ENCODE measurements around the gene PHIP. TPM values are rescaled to one million over a fixed set of nuclear protein-coding genes. Genes with fewer than 3 reads are reported as not detected.

Gene PHIP
- total RNA-seq, 1 experiment from 2014 or later, result 26.5 TPM

DNA sequence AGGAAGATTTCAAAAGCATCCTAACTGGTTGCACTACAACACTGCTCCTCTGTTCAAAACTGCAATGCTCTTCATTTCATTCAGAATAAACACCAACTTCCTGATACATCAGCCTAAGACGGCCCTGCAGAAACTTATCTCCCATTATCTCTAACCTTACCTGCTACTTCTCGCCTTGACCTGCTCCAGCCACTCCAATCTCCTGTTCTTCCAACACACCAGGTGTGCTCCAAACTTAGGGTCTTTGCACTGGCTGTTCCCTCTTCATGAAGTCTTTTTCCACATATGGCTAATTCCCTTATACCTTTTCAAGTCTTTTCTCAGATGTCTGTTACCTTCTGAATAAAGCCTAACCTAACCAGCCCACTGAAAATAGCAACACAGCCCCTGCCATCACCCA is 32.1 kb downstream of the PHIP start:
- no peak overlapping the region for H3K27ac Mint-ChIP-seq (ENCODE audit: low read depth, unreplicated experiment)

DNA sequence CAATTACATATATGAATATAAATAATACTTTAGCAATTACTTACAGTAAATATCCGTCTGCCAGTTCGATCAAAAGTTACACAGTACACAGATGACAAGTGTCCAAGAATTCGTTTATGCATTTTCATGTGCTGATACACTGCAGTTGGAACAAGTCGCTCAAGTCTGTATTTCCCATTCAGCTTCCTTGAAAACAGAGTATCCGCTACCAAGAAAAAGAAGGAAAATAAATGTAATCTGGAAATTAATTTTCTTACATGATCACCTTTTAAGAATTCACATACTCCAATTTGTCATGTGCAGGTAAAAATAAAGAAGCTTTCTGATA is 35.3 kb downstream of the PHIP start:
- Mint-ChIP-seq H3K4me3 (ENCODE audit: unreplicated experiment) (no peak overlapping the region), H3K36me3 (ENCODE audit: insufficient read depth, unreplicated experiment) (peaks cover 61% of the 10 kb centered on the region), H3K4me1 (ENCODE audit: insufficient read depth, unreplicated experiment) (peaks cover 21% of the 10 kb centered on the region), H3K27ac (ENCODE audit: low read depth, unreplicated experiment) (no peak overlapping the region), H3K9me3 (ENCODE audit: unreplicated experiment) (no peaks in the 10 kb centered on the region), H3K27me3 (ENCODE audit: insufficient read depth, unreplicated experiment) (no peaks in the 10 kb centered on the region)
- CTCF ChIA-PET, result no interaction called here
- no TSS peak for BruUV-seq (replicated peaks)
- POLR2A ChIA-PET, result interaction anchor here (0.9 to 1.7 kb wide), 3 partner anchors 18 to 36 kb away, joined by 3 read pairs; no protein-coding TSS in a partner anchor
- TF ChIP-seq, protein P1, sequence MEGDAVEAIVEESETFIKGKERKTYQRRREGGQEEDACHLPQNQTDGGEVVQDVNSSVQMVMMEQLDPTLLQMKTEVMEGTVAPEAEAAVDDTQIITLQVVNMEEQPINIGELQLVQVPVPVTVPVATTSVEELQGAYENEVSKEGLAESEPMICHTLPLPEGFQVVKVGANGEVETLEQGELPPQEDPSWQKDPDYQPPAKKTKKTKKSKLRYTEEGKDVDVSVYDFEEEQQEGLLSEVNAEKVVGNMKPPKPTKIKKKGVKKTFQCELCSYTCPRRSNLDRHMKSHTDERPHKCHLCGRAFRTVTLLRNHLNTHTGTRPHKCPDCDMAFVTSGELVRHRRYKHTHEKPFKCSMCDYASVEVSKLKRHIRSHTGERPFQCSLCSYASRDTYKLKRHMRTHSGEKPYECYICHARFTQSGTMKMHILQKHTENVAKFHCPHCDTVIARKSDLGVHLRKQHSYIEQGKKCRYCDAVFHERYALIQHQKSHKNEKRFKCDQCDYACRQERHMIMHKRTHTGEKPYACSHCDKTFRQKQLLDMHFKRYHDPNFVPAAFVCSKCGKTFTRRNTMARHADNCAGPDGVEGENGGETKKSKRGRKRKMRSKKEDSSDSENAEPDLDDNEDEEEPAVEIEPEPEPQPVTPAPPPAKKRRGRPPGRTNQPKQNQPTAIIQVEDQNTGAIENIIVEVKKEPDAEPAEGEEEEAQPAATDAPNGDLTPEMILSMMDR (IDR thresholded peaks at IDR 0.05; ENCODE audit: unreplicated experiment), result no peak
- no peak for DNase-seq (ENCODE audit: unreplicated experiment)
- intact Hi-C loops (cut with micrococcal nuclease), result no loop called here

More for the DNA sequence above, 32.1 kb downstream of the PHIP start:
- TF ChIP-seq, protein P1 (IDR thresholded peaks at IDR 0.05; ENCODE audit: unreplicated experiment), result no peak
- Mint-ChIP-seq H3K36me3 (ENCODE audit: insufficient read depth, unreplicated experiment) (peaks cover 48% of the 10 kb centered on the region), H3K4me3 (ENCODE audit: unreplicated experiment) (no peak overlapping the region), H3K4me1 (ENCODE audit: insufficient read depth, unreplicated experiment) (peaks cover 10% of the 10 kb centered on the region), H3K9me3 (ENCODE audit: unreplicated experiment) (no peaks in the 10 kb centered on the region), H3K27me3 (ENCODE audit: insufficient read depth, unreplicated experiment) (no peaks in the 10 kb centered on the region)
- no TSS peak for BruUV-seq (replicated peaks)
- intact Hi-C loops (cut with micrococcal nuclease), result no loop called here
- ChIA-PET POLR2A (interaction anchor here (0.9 to 2.3 kb wide), 3 partner anchors 20 to 625 kb away, joined by 3 to 5 read pairs (median 4); no protein-coding TSS in a partner anchor), CTCF (no interaction called here)
- DNase-seq (ENCODE audit: unreplicated experiment), result no peak

DNA sequence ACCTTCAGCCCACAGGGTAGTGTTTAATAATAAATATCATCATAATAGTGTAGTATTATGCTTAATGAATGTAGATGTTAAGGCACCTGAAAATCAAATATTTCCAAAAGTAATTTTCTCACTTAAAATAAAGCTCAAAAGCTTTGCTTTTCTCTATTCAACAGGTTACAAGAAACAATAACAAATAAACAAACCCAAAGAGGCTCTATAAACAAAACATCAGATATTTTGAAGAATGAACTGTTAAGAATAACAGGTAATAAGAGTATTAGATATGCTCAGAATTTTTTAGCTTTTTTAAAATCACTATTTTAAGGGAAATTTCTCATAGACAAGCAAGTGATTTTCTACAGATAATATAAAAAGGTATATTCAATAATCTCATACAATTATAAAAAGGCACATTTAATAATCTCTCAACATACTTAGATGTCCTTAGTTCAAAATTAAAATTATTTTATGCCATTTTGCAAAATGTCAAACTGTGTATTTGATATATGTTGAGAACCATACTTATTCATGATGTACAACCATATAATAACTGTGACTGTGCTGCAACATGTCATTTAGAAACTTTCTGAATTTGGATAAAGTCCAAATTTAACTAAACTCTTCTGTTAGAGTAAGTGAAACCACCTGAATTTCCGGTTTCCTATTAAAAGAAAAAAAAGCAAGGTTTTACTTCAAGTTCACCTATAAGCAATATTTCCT is 35.8 kb downstream of the PHIP start:
- intact Hi-C loops (cut with micrococcal nuclease), result no loop called here
- POLR2A ChIA-PET, result interaction anchor here (0.6 to 1.7 kb wide), 6 partner anchors 11 to 215 kb away, joined by 3 read pairs; no protein-coding TSS in a partner anchor
- H3K27ac Mint-ChIP-seq (ENCODE audit: low read depth, unreplicated experiment), result no peak overlapping the region
- peaks cover 21% of the 10 kb centered on the region for H3K4me1 Mint-ChIP-seq (ENCODE audit: insufficient read depth, unreplicated experiment)
- no peak for DNase-seq (ENCODE audit: unreplicated experiment)
- TF ChIP-seq, protein P1 (IDR thresholded peaks at IDR 0.05; ENCODE audit: unreplicated experiment), result no peak
- H3K9me3 Mint-ChIP-seq (ENCODE audit: unreplicated experiment), result no peaks in the 10 kb centered on the region
- no peak overlapping the region for H3K4me3 Mint-ChIP-seq (ENCODE audit: unreplicated experiment)
- H3K36me3 Mint-ChIP-seq (ENCODE audit: insufficient read depth, unreplicated experiment), result peaks cover 59% of the 10 kb centered on the region
- H3K27me3 Mint-ChIP-seq (ENCODE audit: insufficient read depth, unreplicated experiment), result no peaks in the 10 kb centered on the region
- CTCF ChIA-PET, result no interaction called here
- BruUV-seq (replicated peaks), result no TSS peak

DNA sequence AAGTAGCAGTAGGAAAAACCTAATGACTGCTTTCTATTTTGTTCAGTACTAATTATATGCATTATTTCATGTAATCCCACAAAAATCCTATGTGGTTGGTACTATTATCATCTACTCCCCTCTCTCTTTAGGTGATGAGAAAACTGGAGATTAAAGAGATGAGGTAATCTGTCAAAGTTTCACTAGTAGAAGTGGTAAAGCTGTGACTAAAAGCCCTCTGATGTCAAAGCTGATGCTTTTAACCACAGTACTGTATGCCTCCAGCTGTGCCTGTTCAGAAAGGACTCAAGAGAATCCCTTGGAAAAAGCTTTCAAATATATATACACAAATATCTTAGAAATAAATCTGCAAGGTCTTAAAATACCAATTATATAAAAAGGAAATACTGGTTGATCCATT is 38.0 kb downstream of the PHIP start:
- H3K36me3 Mint-ChIP-seq (ENCODE audit: insufficient read depth, unreplicated experiment), result peaks cover 69% of the 10 kb centered on the region
- H3K4me3 Mint-ChIP-seq (ENCODE audit: unreplicated experiment), result no peak overlapping the region
- no peak overlapping the region for H3K27ac Mint-ChIP-seq (ENCODE audit: low read depth, unreplicated experiment)
- no peaks in the 10 kb centered on the region for H3K27me3 Mint-ChIP-seq (ENCODE audit: insufficient read depth, unreplicated experiment)
- BruUV-seq (replicated peaks), result no TSS peak
- TF ChIP-seq, protein P1 (IDR thresholded peaks at IDR 0.05; ENCODE audit: unreplicated experiment), result no peak
- H3K9me3 Mint-ChIP-seq (ENCODE audit: unreplicated experiment), result no peaks in the 10 kb centered on the region
- DNase-seq (ENCODE audit: unreplicated experiment), result no peak
- H3K4me1 Mint-ChIP-seq (ENCODE audit: insufficient read depth, unreplicated experiment), result peaks cover 17% of the 10 kb centered on the region
- intact Hi-C loops (cut with micrococcal nuclease), result no loop called here
- ChIA-PET CTCF (interaction anchor here (1.0 kb wide), 1 partner anchor 8 kb away, joined by 3 read pairs; no protein-coding TSS in a partner anchor), POLR2A (no interaction called here)

Measured in MCF 10A (cell line).